ENCODE measurements around the gene SLC25A42.
"Not testable (repeated sequence)": the region's sequence is repeated elsewhere in the genome, so short reads cannot be mapped to it uniquely, and the experiment has no call there.

Gene SLC25A42

GRCh38 chr19:19139876-19140229, 76.1 kb downstream of the SLC25A42 start:
- FAIRE-seq, result no peak

- FAIRE-seq, result no peak
These were observed 76.7 kb downstream of the SLC25A42 start for GRCh38 chr19:19140476-19140875.

GRCh38 chr19:19142347-19142746, 78.6 kb downstream of the SLC25A42 start:
- no peak for FAIRE-seq

- FAIRE-seq, result no peak
These were observed 81.5 kb downstream of the SLC25A42 start for GRCh38 chr19:19145281-19145680.

GRCh38 chr19:19145684-19146608, 82.2 kb downstream of the SLC25A42 start:
- FAIRE-seq, result no peak

GRCh38 chr19:19146865-19147264, 83.1 kb downstream of the SLC25A42 start:
- no peak for FAIRE-seq

GRCh38 chr19:19147344-19147743, 83.5 kb downstream of the SLC25A42 start:
- FAIRE-seq, result no peak

- not testable (repeated sequence) for FAIRE-seq
These were observed 84.7 kb downstream of the SLC25A42 start for GRCh38 chr19:19148504-19148903.

GRCh38 chr19:19149435-19149834, 85.6 kb downstream of the SLC25A42 start:
- FAIRE-seq, result no peak

- no peak for FAIRE-seq
These were observed 87.6 kb downstream of the SLC25A42 start for GRCh38 chr19:19151418-19151817.

GRCh38 chr19:19152668-19153384, 89.0 kb downstream of the SLC25A42 start:
- FAIRE-seq, result no peak

- no peak for FAIRE-seq
These were observed 91.1 kb downstream of the SLC25A42 start for GRCh38 chr19:19154768-19155494.

GRCh38 chr19:19155495-19156219, 91.9 kb downstream of the SLC25A42 start:
- FAIRE-seq, result no peak

GRCh38 chr19:19157808-19158207, 94.0 kb downstream of the SLC25A42 start:
- no peak for FAIRE-seq

GRCh38 chr19:19159534-19159933, 95.7 kb downstream of the SLC25A42 start:
- FAIRE-seq, result no peak

- FAIRE-seq, result no peak
These were observed 96.8 kb downstream of the SLC25A42 start for GRCh38 chr19:19160461-19161035.

- FAIRE-seq, result no peak
These were observed 98.7 kb downstream of the SLC25A42 start for GRCh38 chr19:19162495-19162894.

Measured in G401.6 (cell line).